ENCODE results near the gene ZNF785.
A peak's percentile ranks its signal among the peaks of the same experiment; 100 is the strongest.
"Not testable (repeated sequence)": the region's sequence is repeated elsewhere in the genome, so short reads cannot be mapped to it uniquely, and the experiment has no call there.

ZNF785 gene

DNA sequence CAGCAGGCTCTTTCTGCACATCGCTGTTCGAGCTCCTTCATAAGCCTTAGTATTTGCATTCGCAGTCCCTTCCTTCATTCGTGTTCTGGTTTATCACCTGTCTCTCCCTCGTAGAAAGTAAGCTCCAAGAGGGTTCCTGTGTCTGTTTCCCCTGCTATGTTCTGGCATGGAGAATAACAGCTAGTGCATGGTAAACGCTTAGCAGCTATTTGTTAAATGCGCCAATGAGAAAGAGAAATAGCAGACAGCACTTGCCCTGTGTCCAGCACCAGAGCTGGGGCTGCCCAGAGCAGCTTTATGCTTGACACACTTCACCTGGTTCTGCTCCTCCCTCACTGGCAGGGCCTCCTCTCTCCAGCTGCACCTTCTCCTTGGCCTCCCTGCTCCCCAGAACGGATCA, 19.5 kb downstream of the ZNF785 start:
- DNase-seq (ENCODE audit: low read depth): no peak

DNA sequence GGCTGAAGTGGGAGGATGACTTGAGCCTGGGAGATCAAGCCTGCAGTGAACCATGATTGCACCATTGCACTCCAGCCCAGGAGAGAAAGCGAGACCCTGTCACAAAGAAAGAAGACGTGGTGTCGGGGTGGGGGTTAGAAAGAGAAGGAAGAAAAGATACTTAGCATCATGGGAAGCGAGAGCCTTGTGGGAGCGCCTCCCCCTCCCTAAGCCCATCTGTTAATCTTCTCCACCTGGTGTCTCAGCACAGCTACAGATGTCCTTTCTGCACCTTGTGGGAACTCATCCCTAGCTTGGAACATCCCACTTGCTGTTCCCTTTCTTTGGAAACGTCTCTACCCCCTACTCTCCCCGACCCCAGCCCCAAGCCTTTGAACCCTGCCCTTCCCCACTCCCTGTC, 20.0 kb downstream of the ZNF785 start:
- no peak for DNase-seq (ENCODE audit: low read depth)

DNA sequence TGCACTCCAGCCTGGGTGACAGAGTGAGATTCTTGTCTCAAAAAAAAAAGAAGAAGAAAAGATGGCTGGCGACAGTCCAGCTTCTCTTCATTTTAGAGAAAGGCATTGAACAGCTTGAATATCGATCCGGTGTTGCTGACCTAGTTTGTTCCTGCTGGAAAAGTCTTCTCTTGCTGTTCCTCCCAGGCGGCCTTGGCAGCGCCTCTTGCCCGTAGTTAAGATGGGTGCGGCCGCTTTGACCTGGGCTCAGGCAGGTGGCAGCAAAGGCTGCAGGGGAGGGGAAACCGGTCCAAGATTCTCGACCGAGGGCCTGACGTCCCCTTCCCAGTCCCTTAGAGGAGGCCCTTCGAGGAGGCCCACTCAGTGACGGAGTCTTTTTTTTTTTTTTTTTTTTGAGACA, 23.5 kb downstream of the ZNF785 start:
- DNase-seq (ENCODE audit: low read depth): no peak

DNA sequence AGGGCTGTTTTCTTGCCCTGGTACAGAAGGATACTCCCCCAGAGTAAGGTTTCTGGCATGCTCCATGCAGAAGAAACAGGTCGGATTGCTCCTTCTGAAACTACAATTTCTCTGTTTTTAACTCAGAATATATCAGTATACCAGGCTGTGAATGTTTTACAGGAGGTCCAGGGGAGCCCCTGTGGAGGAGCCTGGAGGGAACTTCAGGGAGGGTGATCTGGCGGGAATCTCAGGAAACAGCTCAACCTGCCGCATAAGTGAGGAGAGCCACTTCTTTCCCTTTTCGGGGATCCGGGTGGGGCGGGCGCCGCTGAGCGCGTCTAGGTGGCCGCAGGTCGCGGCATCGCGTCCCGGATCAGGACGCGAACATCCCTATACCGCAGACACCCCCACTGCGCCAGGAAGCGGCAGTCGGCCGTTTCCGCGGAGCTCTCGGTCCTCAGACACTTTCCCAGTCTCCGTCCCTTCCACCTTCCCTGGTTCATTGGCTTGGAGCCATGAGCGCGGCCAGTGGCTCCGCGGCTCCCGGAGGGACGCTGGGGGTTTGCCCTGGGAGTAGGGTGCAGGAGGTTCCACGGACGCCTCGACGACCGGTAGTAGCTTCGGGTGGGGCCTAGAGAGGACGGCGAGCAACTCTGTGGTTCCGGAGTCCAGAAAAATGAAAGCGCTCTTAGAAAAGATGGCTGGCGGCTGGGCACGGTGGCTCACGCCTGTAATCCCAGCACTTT, 24.2 kb downstream of the ZNF785 start:
- DNase-seq (ENCODE audit: low read depth): no peak

DNA sequence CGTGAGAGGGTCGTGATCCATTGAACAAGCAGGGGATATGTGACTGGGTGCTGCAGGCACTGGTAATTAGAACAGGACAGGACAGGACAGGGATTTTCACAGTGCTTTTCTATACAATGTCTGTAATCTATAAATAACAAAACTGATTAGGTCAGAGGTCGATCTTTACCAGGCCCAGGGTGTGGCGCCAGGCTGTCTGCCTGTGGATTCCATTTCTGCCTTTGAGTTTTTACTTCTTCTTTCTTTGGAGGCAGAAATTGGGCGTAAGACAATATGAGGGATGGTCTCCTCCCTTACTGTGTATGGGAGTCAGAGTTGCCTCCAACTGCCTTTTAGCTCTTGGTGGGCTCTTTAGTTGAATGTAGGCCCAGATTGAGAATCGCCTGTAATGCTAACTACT, 25.8 kb downstream of the ZNF785 start:
- DNase-seq (ENCODE audit: low read depth): no peak

DNA sequence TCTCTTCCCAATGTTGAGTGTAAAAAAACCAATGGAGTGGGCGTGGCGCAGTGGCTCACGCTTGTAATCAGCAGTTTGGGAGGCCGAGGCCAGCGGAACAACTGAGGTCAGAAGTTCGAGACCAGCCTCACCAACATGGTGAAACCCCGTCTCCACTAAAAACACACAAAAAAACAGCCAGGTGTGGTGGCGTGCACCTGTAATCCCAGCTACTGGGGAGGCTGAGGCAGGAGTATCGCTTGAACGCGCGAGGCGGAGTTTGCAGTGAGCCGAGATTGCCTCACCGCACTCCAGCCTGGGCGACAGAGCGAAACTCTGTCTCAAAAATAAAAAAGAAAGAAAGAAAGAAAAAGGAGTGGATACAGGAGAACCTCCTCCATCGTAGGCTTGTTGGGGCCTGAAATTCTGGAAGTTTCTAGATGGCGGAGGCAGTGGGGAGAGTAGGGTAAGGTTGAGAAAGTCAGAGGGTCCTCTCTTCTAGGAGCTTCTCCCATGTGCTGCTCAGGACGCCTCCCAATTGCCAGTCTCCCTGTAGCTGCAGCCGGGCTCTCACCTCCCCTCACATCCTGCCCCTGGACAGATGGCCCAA, 26.6 kb downstream of the ZNF785 start:
- no peak for DNase-seq (ENCODE audit: low read depth)

DNA sequence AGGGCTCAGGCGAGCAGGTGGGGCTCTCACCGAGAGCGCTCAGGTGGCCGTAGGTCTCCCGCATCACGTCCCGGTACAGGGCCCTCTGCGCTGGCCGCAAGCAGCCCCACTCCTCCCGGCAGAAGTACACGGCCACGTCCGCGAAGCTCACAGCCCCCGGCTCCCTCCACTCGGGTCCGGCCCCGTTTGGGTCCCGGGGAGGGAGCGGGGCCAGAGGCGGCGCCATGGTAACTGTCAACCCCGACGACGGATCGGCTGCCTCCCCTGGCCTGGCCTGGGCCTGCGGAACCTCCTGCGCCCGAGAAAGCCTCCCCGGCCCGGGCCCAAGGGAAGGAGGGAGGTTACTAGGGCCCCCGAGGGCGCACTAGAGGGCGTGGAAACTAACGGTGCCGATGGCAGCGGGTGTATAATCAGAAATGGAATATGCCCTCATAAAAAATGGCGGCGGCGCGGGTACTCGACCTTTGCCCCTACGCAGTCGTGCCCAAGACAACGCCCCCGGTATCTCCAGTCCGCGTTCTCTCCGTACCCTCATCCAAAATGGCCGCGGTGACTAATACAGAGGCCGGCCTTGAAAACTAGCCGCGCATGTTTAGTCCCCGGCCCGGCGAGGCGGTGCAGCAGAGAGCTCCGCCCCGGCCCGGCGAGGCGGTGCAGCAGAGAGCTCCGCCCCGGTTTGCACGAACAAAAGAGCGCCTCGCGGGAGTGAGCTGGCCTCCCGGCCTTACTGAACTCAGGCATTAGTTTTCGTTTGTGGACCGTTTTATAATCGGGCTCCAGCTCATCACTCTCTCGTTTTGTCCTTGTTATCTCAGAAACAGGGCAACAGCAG, 27.3 kb downstream of the ZNF785 start, which contains the start of gene ZNF764:
Gene ZNF764, minus strand, starts transcription at position 418 of the 832 bp plus-strand sequence. Its CDS starts 192 bp downstream, at position 226.
- DNase-seq (ENCODE audit: low read depth): peak; percentile 93

DNA sequence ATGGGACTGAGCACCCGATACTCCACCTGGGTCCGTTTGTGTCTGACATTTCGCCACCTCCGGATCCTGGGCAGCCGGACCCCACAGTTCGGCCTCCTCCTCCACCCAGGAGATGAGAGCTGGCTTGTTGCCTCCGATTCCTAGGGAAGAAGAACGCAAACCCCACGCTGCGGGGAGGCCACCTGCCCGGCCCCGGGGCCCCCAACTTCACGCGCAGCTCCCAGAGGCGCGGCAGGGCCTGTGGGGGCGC, 27.9 kb downstream of the ZNF785 start:
- no peak for DNase-seq (ENCODE audit: low read depth)

DNA sequence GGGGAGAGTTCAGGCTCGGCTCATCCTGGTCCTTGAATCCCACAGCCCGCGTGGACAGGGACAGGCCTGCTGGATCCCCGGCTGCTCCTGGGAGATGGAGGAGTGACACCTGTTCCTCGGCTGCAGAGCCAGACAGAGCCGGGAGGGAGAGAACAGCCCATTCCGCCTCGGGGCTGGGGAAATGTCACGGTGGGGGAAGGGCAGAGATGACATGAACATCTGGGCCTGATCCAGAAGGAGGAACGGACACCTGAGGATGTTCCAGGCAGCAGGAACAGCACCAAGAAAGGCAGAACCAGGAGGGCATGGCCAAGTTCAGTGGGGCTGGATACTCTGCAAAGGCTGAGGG, 29.4 kb downstream of the ZNF785 start:
- no peak for DNase-seq (ENCODE audit: low read depth)

DNA sequence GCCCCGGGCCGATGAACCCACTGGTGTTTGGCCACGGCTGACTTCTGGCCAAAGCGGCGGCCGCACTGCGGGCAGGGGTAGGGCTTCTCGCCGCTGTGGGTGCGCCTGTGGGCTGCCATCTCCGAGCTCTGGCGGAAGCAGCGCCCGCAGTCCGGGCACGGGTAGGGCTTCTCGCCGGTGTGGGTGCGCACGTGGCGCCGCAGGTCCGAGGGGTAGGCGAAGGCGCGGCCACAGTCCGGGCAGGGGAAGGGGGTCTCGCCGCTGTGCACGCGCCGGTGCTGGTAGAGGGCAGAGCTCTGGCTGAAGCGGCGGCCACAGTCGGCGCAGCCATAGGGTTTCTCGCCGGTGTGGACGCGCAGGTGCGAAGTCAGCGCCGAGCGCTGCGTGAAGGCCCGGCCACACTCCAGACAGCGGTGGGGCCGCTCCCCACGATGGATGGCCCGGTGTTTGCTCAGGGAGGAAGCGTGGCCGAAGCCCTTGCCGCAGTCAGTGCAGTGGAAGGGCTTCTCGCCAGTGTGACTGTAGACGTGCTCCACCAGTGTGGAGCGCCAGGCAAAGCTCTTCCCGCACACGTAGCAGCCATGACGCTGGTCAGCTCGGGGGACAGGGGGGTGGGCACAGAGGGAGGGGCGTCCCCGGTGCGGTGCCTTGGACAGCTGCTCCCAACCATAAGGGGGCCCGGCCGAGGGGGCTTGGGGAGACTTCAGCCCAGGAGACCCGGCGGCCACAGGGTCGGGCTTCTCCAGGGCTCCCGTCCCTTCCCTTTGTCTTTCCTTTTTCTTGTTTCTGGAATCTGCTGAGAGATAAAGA, 30.0 kb downstream of the ZNF785 start:
- DNase-seq (ENCODE audit: low read depth): no peak

DNA sequence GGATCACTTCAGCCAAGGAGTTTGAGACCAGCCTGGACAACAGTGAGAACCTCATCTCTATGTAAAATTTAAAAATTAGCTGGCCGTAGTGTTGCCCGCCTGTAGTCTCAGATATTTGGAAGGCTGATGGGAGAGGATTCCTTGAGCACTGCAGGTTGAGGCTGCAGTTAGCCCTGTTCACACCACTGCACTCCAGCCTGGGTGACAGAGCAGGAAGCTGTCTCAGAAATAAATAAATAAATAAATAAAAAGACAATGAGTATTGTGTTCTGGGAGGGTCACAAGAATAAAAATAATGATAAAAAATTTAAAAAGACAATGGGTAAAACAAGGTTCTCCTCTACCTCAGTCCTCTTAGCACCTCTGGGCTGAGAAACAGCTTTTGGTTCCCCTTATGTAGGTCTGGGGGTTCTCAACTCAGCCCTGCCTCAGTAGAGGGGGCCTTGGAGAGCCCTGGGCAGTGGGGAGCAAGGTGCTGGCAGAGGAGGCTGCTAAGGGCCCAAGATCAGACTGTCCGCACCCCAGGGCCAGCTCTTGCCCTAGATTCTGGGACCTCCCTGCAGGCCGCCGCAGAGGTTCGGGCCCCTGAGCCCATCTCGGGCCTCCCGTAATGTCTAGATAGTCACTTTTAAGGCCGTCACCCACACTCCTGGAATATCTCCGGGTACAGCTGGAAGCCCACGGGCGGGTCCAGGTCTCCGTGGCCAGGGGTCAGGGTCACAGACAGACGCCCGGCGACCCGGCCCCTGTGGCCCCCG, 30.8 kb downstream of the ZNF785 start:
- no peak for DNase-seq (ENCODE audit: low read depth)

DNA sequence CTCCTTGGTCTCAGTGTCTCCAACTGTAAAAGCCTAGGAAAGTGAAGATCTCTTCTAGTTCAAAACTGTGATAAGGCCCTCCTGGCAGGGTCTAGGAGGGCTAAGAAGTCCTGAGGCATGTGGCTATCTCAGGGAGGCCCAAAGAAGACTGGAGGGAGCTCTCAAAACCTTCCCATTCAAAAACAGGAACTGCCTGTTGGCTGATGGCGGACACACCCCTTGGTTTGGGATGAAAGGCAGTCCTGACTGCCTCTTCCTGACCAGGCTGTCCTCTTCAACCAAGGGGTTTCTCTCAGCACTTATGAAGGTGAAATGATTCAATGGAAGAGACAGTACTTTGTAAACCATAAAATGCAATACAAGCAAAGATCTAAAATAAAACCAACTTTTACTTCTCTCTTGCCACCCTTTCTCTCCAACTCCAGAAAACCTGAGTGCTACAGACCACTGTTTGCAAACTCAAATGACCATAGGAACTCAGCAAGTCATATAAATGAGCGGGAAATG, 32.1 kb downstream of the ZNF785 start:
- no peak for DNase-seq (ENCODE audit: low read depth)

DNA sequence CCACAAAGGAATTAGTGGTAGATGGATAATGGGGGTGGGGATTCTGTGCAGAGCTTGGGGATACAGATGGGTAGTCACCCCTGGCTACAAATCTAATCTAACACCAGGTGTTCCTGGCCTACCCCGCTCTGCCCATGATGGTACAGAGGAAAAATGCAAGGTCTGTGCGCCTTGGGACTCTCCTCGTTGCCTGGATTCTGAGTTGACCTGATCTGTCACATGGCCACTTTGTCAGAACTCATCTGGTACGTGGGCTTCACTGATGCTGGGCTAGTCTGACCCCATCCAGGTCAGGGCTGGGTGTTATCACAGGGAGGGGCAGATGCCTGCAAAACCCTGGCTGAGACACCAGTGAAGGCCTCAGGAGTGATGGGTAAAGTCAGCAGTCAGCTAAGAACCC, 32.5 kb downstream of the ZNF785 start:
- no peak for DNase-seq (ENCODE audit: low read depth)

DNA sequence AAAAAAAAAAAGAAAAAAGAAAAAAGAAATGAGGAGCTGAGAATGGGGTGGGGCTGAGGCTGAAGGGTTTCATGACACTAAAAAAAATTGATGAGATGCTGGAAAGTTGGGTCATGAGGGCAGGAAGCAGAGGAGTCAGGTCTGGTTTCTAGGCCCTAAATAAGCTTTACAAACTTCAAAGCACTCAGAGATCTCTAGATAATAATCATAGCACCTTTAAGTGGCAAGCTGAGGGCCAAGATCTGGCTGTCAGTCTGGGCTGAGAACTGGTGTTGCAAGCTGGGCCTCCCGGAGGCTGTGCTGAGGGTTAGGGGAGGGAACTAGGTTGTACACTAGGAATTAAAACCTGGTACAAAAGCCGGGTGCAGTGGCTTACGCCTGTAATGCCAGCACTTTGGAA, 33.7 kb downstream of the ZNF785 start:
- peak; percentile 52 for DNase-seq (ENCODE audit: low read depth)

DNA sequence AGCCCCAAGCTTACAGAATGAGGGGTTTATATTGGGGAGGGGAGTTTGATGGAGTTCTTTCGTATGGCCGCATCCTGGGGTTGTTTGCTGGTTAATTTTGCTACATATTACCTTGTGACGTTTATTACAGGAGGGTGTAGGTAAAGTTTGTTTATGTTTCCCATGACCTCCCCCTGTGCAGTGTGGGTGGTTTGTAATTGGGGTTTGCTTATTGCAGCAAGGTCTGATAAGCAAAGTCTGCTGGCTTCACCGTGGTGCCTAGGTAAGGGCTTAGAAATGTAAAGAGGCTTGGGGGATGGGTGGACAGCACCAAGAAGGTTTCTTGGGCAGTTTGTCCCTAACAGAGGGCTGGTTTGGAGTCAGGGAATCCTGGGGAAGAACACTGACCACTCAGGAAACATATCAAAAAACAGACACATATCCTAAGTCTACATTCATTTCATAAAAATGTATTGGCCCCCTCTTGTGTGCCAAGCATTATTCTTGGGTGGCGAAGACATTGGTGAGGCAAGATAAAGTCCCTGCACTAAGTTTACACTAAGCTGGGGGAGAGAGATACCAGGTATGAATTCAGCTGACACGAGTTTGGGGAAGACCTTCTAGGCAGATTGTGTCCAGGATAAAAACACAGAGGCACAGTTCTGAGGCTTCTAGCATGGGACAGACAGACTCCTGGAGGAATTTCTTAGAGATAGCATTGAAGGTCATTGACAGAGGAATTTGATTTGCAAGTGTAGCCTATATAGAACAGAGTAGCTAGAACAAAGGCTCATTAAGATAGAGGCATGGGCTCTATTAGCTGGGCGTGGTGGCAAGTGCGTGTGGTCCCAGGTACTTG, 36.9 kb downstream of the ZNF785 start:
- DNase-seq (ENCODE audit: low read depth): no peak

DNA sequence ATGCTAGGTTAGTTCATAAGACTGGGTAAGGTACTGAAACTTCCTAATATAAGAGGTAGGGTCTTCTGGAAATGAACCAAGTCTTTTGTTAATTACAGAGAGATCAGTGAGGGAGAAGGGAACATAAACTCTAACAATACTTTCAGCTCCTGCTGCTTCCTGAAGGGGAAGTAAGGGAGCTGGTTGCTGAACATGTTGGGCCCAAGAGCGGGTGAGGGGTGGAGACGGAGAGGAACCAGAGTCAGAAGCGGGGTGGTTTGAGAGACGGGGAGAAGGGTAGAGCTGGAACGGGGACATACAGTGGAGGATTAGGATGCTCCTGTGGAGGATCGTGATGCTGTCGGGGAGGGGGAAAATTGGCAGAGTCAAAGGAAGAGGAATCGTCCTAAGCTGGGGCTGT, 39.4 kb downstream of the ZNF785 start:
- no peak for DNase-seq (ENCODE audit: low read depth)

DNA sequence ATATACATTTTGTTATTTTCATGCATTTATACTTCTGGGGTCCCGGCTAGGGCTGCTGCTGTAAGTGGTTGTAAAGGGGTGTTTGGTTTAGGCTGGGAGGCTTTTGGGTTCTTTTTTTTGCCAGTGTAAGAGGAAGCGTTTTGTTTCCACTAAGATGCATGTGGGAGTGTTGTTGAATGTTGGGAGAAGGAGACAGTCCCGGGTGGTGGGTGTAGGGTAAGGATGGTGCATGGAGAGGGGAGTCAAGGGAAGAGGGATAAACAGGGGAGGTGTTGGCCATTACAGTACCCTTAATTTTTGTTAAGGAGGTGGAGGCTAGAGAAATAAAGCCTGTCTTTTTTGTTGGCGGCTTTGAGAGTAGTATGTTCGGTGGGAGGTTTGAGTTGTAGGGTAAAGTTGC, 42.4 kb downstream of the ZNF785 start:
- DNase-seq (ENCODE audit: low read depth): no peak

DNA sequence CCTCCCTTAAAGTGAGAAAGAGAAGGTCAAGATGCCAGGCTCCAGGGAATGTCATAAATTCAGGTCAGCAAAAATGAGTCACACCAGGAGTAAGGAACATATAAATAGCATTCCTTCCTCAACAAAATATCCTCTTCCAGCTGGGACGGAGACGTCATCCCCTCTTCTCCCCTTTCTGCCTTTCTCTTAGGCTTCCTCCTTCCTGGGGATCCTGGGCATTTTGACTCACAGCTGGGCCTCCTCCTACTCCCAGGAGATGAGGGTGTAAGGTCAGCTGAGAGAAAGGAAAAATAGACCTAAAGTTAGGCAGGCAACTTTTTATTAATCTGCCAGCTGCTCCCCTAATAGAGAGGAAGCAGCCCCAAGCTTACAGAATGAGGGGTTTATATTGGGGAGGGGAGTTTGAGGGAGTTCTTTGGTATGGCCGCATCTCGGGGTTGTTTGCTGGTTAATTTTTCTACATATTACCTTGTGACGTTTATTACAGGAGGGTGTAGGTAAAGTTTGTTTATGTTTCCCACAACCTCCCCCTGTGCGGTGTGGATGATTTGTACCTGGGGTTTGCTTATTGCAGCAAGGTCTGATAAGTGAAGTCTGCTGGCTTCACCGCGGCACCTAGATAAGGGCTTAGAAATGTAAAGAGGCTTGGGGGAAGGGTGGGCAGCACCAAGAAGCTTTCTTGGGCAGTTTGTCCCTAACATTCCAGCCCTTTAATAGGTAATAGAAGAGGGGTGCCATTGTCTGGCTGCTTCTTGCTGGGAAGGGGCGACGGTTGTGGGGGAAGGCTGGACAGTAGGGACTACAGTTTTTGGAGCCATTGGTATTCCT, 43.8 kb downstream of the ZNF785 start:
- DNase-seq (ENCODE audit: low read depth): no peak

DNA sequence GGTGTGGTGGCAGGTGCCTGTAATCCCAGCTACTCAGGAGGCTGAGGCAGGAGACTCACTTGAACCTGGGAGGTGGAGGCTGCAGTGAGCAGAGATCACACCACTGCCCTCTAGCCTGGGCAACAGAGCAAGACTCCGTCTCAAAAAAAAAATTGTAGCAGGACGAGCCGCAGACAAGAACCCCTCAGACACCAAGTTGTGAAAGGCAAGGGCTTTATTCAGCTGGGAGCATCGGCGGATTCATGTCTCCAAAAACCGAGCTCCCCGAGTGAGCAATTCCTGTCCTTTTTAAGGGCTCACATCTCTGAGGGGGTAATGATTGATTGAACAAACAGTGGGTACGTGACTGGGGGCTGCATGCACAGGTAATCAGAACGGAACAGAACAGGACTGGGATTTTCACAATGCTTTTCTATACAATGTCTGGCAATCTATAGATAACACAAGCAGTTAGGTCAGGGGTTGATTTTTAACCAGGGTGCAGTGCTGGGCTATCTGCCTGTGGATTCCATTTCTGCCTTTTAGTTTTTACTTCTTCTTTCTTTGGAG, 44.5 kb downstream of the ZNF785 start:
- not testable (repeated sequence) for DNase-seq (ENCODE audit: low read depth)

Measured in activated T-helper 1 cell treated with Interleukin-2 at 50 U/mL for 16 hours (primary cell).